ENCODE measurements around the gene CCDC146.

DNA sequence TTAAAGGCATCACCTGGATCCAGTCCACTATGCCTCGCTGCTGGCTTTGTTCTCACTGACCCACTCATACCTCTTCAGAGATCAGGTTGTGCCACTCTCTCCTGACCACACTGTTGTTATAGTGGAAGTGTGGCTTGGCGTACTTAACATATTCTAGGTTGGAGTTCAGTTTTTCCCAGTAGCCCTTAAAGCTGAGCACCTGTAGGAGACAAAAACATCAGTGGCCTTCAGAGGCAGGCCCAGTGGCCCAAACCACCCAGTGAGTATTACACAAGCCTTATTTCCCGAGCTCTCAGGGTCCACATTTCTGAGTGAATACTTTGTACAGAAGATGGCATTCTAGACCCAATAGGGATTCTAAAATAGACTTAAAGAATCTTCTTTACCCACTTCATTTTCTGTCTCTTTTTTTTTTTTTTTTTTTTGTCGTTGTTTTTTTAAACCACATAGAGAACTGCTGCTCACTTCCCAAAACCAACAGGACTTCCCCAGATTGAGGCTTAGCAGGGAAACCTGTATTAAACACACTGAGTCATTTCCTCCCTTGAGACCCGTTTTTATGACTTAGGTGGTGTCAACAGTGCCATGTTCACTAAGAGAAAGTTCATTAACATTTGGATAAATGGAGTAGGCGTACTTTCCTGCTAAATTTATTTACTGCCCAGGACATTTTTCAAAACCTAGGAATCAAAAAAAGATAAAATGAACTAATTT lies 207.9 kb downstream of the CCDC146 start:
- no peak for TF ChIP-seq EZH2 (IDR thresholded peaks at IDR 0.05; ENCODE audit: borderline replicate concordance, low read length)
- TF ChIP-seq, protein P1, sequence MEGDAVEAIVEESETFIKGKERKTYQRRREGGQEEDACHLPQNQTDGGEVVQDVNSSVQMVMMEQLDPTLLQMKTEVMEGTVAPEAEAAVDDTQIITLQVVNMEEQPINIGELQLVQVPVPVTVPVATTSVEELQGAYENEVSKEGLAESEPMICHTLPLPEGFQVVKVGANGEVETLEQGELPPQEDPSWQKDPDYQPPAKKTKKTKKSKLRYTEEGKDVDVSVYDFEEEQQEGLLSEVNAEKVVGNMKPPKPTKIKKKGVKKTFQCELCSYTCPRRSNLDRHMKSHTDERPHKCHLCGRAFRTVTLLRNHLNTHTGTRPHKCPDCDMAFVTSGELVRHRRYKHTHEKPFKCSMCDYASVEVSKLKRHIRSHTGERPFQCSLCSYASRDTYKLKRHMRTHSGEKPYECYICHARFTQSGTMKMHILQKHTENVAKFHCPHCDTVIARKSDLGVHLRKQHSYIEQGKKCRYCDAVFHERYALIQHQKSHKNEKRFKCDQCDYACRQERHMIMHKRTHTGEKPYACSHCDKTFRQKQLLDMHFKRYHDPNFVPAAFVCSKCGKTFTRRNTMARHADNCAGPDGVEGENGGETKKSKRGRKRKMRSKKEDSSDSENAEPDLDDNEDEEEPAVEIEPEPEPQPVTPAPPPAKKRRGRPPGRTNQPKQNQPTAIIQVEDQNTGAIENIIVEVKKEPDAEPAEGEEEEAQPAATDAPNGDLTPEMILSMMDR (conservative IDR thresholded peaks at IDR 0.05 in 1 of 2, IDR thresholded peaks at IDR 0.05 in 1 of 2; ENCODE audit: extremely low read depth in 1 of 2, insufficient read depth in 1 of 2, low read depth in 1 of 2, low read length in 2 of 2) = no peak
